Gastrocnemius medialis (tissue), 4 donors: ENCODE data around the gene AP3B1. TPM values are rescaled to one million over a fixed set of nuclear protein-coding genes. Genes with fewer than 3 reads are reported as not detected.

Source experiments
- ATAC-seq, 2 donors: fragments of 150-250 bp; one replicate each; pipeline ENCODE4 v1.9.1; 2016
- DNase-seq, 2 donors: peaks; one replicate each; pipeline ENCODE4 v3.0.0-alpha.2; 2019
- H3K27ac ChIP-seq, 4 donors: fragments of 200-600 bp; sonication (generic); 1 replicate in 1 of 4; 2 replicates in 3 of 4; pipeline ENCODE4 v1.5.1; 2016 to 2018; ENCODE audit warnings: mild to moderate bottlenecking in 2 of 4, moderate library complexity in 1 of 4
- H3K27me3 ChIP-seq, 3 donors: fragments of 200-600 bp; sonication (generic) in 2 of 3; 1 replicate in 1 of 3; 2 replicates in 2 of 3; pipeline versions ENCODE4 v1.5.1 to v1.6.0; 2016 to 2019; ENCODE audit warnings: mild to moderate bottlenecking in 1 of 3, moderate library complexity in 1 of 3
- H3K36me3 ChIP-seq, 2 donors: fragments of 200-600 bp; sonication (generic) in 1 of 2; one replicate each; pipeline ENCODE4 v1.5.1; 2017 to 2018
- H3K4me1 ChIP-seq, 2 donors: fragments of 200-600 bp; sonication (generic) in 1 of 2; one replicate each; pipeline ENCODE4 v1.5.1; 2016 to 2017; ENCODE audit warnings: mild to moderate bottlenecking in 2 of 2
- H3K4me3 ChIP-seq, 4 donors: fragments of 200-600 bp; sonication (generic) in 3 of 4; 1 replicate in 1 of 4; 2 replicates in 3 of 4; pipeline ENCODE4 v1.5.1; 2016 to 2019; ENCODE audit warnings: mild to moderate bottlenecking in 2 of 4
- H3K9me3 ChIP-seq, 3 donors: fragments of 200-600 bp; sonication (generic) in 2 of 3; 1 replicate in 1 of 3; 2 replicates in 2 of 3; pipeline ENCODE4 v1.5.1; 2016 to 2019
- CTCF ChIP-seq, 5 experiments: fragments of 450-650 bp in 3 of 5; fragments of 200-600 bp in 2 of 5; sonication (generic) in 2 of 5; IDR thresholded peaks in 4 of 5; conservative IDR thresholded peaks in 1 of 5; 1 replicate in 4 of 5; 2 replicates in 1 of 5; pipeline ENCODE4 v1.5.1; 2016 to 2019; ENCODE audit warnings: antibody characterized with exemption in 5 of 5, mild to moderate bottlenecking in 3 of 5, moderate library complexity in 3 of 5
- POLR2A ChIP-seq, 2 donors: fragments of 450-650 bp; IDR thresholded peaks; one replicate each; pipeline ENCODE4 v1.6.1; 2017; ENCODE audit warnings: antibody characterized with exemption in 2 of 2, mild to moderate bottlenecking in 2 of 2, moderate library complexity in 2 of 2
- in situ Hi-C, 4 donors: fragments of 200-750 bp; cut with MboI; loops; one replicate each; pipeline versions ENCODE4 v1.15.0 to v1.8.0; 2017; ENCODE audit warnings: low sequenced_read_pairs in 4 of 4
- intact Hi-C: fragments of 100-400 bp; cut with DNase I; formaldehyde crosslinking; loops from one replicate; pipeline ENCODE4 v1.15.1; 2023; ENCODE audit warnings: low total_unique reads
- total RNA-seq, 4 donors: library from RNA; depleted of rRNA; stranded (reverse); fragments of >200 nt; gene quantifications; one replicate each; pipeline versions ENCODE4 v1.1.0 to v1.2.3, GENCODE V29; 2016

AP3B1 gene
- total RNA-seq, 4 donors from 2014 or later = 17.9 to 26.0 (median 22.6) TPM

GRCh38 chr5:78274540-78275197, 19.8 kb downstream of the AP3B1 start:
- DNase-seq (no peak), ATAC-seq (no peak)
- in situ Hi-C loops = no loop called here
- peaks cover 10 to 11% of the 10 kb centered on the region in 2 donors for H3K4me1 ChIP-seq
- TF ChIP-seq POLR2A (IDR thresholded peaks at IDR 0.05) = no peak
- TF ChIP-seq CTCF (IDR thresholded peaks at IDR 0.05 in 4 of 5, conservative IDR thresholded peaks at IDR 0.05 in 1 of 5) = no peak
- no peak overlapping the region for H3K4me3 ChIP-seq
- no peaks in the 10 kb centered on the region for H3K27me3 ChIP-seq
- H3K36me3 ChIP-seq = no peaks in the 10 kb centered on the region
- H3K27ac ChIP-seq = no peak overlapping the region
- intact Hi-C loops = no loop called here
- no peaks in the 10 kb centered on the region for H3K9me3 ChIP-seq

GRCh38 chr5:78273436-78273835, 21.1 kb downstream of the AP3B1 start:
- H3K36me3 ChIP-seq = no peaks in the 10 kb centered on the region
- H3K27ac ChIP-seq = no peak overlapping the region
- no peaks in the 10 kb centered on the region for H3K9me3 ChIP-seq
- TF ChIP-seq CTCF (IDR thresholded peaks at IDR 0.05 in 4 of 5, conservative IDR thresholded peaks at IDR 0.05 in 1 of 5) (no peak), POLR2A (IDR thresholded peaks at IDR 0.05) (no peak)
- peaks cover 11 to 16% of the 10 kb centered on the region in 2 donors for H3K4me1 ChIP-seq
- in situ Hi-C loops (no loop called here), intact Hi-C loops (no loop called here)
- DNase-seq (no peak), ATAC-seq (no peak)
- H3K27me3 ChIP-seq = no peaks in the 10 kb centered on the region
- no peak overlapping the region for H3K4me3 ChIP-seq

- Histone ChIP-seq H3K36me3 (no peaks in the 10 kb centered on the region), H3K9me3 (no peaks in the 10 kb centered on the region), H3K27ac (no peak overlapping the region), H3K4me3 (no peak overlapping the region), H3K27me3 (no peaks in the 10 kb centered on the region), H3K4me1 (peaks cover 11 to 18% of the 10 kb centered on the region in 2 donors)
- DNase-seq (no peak), ATAC-seq (no peak)
- no peak for TF ChIP-seq POLR2A (IDR thresholded peaks at IDR 0.05)
- no peak for TF ChIP-seq CTCF (IDR thresholded peaks at IDR 0.05 in 4 of 5, conservative IDR thresholded peaks at IDR 0.05 in 1 of 5)
- in situ Hi-C loops (no loop called here), intact Hi-C loops (no loop called here)
Observed at GRCh38 chr5:78271766-78272165, 22.7 kb downstream of the AP3B1 start.

GRCh38 chr5:78269088-78269703, 25.3 kb downstream of the AP3B1 start:
- H3K9me3 ChIP-seq = no peaks in the 10 kb centered on the region
- DNase-seq (no peak), ATAC-seq (no peak)
- no peaks in the 10 kb centered on the region for H3K27me3 ChIP-seq
- no peak overlapping the region for H3K4me3 ChIP-seq
- TF ChIP-seq CTCF (IDR thresholded peaks at IDR 0.05 in 4 of 5, conservative IDR thresholded peaks at IDR 0.05 in 1 of 5) = peak in 3 of 5 experiments; percentile 26 to 47 (median 32)
- TF ChIP-seq POLR2A (IDR thresholded peaks at IDR 0.05) = no peak
- in situ Hi-C loops = no loop called here
- H3K4me1 ChIP-seq = peaks cover 11 to 18% of the 10 kb centered on the region in 2 donors
- intact Hi-C loops = no loop called here
- no peak overlapping the region for H3K27ac ChIP-seq
- peaks cover 0 to 14% of the 10 kb centered on the region in 2 donors for H3K36me3 ChIP-seq
